ENCODE results near the gene C8G.

Gene C8G

GRCh38 chr9:136944519-136945332 is at the start of gene C8G, which contains the start of gene FBXW5:
C8G (plus strand) TSS chr9:136945243; CDS start chr9:136945321, 78 bp downstream.
FBXW5 (minus strand) TSS chr9:136944738; CDS start chr9:136944083, 655 bp downstream.
- DNase-seq (ENCODE audit: low read depth): peak; percentile 94

DNA sequence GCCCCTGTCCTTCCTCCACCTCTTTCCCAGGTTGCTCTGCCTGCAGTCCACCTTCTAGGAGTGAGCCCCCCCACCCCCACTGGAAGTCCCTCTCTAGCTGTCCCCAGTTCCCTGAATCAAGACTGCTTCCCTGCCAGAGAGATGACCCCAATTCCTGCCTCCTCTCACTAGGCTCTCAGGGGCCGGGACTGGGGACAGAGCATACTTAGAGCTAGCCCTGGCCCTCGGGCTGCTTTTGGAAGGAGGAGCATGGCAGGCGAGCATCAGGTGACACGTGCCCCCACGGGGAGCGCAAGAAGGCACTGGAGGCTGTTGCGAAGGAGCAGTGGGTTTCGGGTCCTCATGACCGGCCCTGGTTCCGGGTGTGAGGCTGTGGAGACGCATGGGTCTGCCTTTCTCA is 49.0 kb upstream of the C8G start:
- no peak for DNase-seq (ENCODE audit: low read depth)

- DNase-seq (ENCODE audit: low read depth): no peak
Observed at GRCh38 chr9:136898483-136899100, 46.5 kb upstream of the C8G start.

DNA sequence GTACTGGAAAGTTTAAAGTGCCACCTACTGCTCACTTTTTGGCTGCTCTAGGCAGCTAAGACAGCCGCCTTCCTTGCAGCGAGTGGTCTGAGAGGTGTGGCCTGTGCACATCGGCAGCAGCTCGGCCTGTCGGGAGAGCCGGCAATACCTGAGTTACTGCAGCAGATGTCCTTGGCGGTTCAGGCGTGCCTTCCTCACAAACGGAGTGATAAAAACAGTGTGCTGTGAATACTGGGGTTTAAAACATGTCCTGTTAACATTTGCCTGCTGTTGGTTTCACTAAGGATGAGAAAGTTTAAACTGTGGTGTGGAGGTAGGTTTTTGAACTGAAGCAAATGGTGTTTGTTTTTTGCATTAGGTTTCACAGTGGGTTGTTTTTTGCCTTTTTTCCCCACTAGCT is 45.8 kb upstream of the C8G start:
- no peak for DNase-seq (ENCODE audit: low read depth)

GRCh38 chr9:136900556-136900955 is 44.5 kb upstream of the C8G start:
- no peak for DNase-seq (ENCODE audit: low read depth)

DNA sequence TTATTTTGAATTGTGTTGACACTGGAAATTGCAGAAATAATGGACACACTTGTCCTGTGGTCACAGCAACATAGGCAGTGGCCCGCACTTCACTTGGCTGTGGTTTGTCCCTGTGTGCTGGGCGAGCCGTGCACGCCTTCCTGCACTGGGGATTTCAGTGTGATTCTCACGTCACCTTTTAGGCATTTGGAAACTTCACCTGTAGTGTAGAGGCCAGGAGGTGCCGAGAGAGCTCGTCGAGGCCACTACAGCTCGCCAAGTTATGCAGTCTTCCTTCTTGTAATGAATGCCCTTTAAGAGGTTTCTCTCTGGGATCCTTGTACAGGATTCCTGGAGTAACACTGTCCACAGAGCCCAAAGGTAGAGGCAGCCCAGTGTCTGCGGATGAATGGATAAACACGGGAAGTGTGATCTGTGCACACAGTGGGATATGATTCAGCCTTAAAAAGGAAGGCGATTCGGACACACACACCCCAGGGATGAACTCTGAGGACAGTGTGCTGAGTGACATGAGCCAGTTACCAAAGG is 44.0 kb upstream of the C8G start:
- no peak for DNase-seq (ENCODE audit: low read depth)

GRCh38 chr9:136901516-136902258 is 43.4 kb upstream of the C8G start:
- peak; percentile 80 for DNase-seq (ENCODE audit: low read depth)

DNA sequence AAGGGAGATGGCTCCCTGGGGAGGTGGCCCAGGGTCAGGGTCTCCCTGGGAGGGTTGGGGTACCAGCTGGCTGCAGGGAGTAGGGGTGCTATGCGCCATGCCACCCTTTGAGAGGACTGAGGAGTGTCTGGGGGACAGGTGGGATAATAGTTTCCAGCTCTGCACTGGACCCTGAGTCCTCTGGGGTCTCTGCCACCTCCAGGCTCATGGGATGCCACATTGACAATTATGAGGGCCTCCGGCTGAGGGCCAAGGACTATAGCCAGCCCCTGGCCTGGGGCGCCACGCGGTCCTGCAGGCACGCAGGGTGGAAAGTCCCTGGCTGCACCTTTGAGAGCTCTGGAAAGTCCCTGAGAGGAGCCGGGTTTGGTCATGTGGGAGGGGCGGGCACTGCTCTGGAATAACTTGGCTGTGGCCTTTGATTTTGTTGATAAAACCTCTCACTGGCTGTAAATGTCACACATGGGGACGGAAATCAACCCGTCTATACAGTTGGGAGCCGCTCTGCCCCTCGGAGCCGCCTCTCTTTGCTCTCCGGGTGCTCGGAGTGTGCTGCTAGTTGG is 42.7 kb upstream of the C8G start:
- peak; percentile 70 for DNase-seq (ENCODE audit: low read depth)

DNA sequence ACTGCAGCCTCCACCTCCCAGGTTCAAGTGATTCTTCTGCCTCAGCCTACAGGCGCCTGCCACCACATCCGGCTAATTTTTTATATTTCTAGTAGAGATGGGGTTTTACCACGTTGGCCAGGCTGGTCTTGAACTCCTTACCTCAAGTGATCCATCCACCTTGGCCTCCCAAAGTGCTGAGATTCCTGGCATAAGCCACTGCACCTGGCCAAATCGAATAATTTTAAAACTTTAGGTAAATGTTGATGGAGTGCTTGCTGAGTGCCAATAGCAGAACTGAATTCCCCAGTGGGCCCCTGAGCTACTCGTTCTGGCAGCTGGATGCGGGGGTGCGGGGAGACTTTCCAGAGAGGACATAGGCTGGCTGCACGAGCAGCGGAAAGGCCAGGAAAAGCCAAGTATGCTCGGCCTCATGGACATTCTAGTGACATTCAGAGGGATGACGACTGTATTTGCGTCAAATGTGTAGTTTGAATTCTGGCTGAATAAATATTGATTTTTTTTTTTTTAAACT is 41.9 kb upstream of the C8G start:
- DNase-seq (ENCODE audit: low read depth): no peak

DNA sequence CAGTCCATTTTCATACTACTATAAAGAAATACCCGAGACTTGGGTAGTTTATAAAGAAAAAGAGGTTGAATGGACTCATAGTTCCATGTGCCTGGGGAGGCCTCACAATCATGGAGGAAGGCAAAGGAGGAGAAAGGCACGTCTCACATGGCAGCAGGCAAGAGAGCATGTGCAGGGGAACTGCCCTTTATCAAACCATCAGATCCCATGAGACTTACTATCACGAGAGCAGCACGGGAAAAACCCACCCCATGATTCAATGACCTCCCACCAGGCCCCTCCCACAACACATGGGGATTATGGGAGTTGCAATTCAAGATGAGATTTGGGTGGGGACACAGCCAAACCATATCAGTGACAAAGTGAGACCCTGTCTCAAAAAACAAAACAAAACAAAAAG is 38.8 kb upstream of the C8G start:
- no peak for DNase-seq (ENCODE audit: low read depth)

DNA sequence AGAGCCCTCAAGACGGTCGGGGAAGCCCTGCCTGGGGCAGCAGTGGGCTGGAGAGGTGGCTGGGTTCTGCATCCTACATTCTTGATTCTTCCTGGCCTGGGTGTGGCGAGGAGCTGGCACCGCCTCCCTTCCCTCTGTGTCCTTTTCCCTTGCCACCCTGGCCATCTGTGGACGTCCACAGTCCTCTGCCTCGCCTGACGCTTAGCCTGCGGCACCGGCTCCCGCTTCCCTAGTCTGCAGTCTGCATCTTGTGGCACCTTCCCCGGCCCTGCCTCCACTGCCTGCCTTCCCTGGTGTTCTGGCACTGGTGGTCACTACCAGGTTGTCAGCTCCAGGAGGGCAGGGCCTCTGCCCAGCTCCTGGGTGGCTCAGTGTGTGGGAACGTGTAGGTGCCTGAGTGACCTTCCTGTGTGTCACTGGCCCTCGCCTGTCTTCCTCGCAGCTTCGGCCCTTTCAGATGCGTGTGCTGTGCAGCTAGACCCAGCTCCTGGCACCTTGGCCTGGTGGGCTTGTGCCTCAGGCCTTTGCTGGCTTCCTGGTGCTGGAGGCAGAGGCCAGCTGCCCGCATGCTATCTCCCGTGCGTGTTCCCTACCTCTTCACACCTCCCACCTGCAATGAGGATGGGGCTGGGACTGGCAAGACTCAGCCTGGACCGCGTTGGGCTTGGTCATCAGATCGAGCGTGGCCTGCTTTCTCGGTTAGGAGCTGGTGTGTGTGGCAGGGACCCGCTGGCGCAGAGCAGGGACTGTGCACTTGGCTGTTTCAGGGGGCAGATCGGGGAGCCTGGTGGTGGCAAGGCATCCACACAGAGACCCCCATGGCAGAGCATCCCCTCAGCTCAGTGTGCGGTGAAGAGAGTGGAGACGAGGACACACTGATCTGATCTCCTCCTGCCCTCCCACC is 37.8 kb upstream of the C8G start:
- no peak for DNase-seq (ENCODE audit: low read depth)

- DNase-seq (ENCODE audit: low read depth): no peak
Observed at GRCh38 chr9:136910197-136910900, 34.7 kb upstream of the C8G start.

- no peak for DNase-seq (ENCODE audit: low read depth)
Observed at GRCh38 chr9:136910901-136911245, 34.2 kb upstream of the C8G start.

DNA sequence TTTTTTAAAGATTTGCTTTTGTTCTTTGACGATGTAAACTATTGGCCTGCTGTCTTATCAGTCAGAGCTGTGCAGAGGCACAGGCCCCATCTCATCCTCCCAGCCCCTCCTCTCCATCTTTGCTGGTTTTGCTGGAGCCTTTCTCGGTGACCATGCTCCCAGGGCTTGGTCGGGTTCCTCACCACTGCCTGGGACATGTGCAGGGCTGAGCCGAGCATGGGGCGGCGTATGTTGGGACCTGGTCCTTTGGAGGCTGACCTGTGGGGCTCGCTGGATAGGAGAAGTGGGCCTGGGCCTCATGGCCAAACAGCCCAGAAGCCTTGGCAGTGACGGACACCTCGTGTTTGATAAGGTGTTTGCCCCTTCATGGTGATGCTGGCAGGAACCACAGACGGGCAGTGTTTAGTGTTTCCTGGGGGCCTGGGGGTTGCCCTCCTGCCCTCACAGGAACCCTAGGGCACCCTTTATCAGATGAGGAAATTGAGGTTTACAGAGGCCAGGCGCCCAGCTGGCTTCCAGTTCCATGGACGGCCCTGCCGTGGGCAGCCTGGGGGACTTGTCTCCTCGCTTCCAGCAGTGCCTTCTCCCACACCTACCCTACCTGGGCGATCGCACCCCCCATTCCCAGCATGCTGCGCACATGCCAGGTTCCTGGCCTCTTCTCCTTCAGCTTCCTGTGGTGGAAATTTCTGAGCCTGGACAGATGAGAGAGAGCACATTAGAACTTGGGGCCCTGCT is 31.2 kb upstream of the C8G start:
- DNase-seq (ENCODE audit: low read depth): no peak

- no peak for DNase-seq (ENCODE audit: low read depth)
Observed at GRCh38 chr9:136915632-136916329, 29.3 kb upstream of the C8G start.

- DNase-seq (ENCODE audit: low read depth): no peak
Observed at GRCh38 chr9:136916330-136917184, 28.5 kb upstream of the C8G start.

DNA sequence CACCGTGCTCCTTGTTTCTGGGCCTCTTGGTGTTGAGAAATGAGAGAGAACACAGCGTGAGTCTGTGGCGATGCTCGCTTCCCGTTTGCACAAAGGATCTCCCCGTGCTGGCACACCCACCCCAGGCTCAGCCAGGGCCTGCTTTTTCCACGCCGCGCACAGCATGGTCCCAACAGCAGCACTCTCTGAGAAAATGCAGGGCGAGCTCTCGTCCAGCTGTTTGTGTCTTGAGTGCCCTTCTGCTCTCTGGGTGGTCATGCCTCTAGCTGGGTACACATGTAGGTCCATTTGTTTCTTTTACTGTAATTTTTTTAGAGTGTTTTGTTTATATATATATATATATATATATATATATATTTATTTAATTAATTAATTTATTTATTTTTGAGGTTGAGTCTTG is 27.1 kb upstream of the C8G start:
- DNase-seq (ENCODE audit: low read depth): no peak

GRCh38 chr9:136920069-136920468 is 25.0 kb upstream of the C8G start:
- DNase-seq (ENCODE audit: low read depth): no peak
